Esophagus muscularis mucosa (tissue), 4 donors: ENCODE results near the gene SPDEF. TPM values are rescaled to one million over a fixed set of nuclear protein-coding genes. Genes with fewer than 3 reads are reported as not detected.

Experiments
- DNase-seq: peaks from one replicate; pipeline ENCODE4 v3.0.0-alpha.2; 2017; ENCODE audit errors: extremely low spot score
- H3K27ac ChIP-seq, 4 donors: fragments of 200-600 bp; sonication (generic); replicated peaks in 1 of 4; 1 replicate in 3 of 4; 2 replicates in 1 of 4; pipeline ENCODE4 v1.5.1; 2016 to 2019; ENCODE audit warnings: mild to moderate bottlenecking in 1 of 4
- H3K27me3 ChIP-seq, 4 donors: fragments of 200-600 bp; sonication (generic); one replicate each; pipeline versions ENCODE4 v1.5.1 to v1.6.0; 2016 to 2019
- H3K36me3 ChIP-seq, 4 donors: fragments of 200-600 bp; sonication (generic); one replicate each; pipeline ENCODE4 v1.5.1; 2016 to 2019
- H3K4me1 ChIP-seq, 4 donors: fragments of 200-600 bp; sonication (generic); one replicate each; pipeline ENCODE4 v1.5.1; 2016 to 2019
- H3K4me3 ChIP-seq, 4 donors: fragments of 200-600 bp; sonication (generic); 1 replicate in 2 of 4; 2 replicates in 2 of 4; pipeline ENCODE4 v1.5.1; 2016 to 2019; ENCODE audit warnings: mild to moderate bottlenecking in 4 of 4, moderate library complexity in 1 of 4
- H3K9me3 ChIP-seq, 4 donors: fragments of 200-600 bp; sonication (generic); 1 replicate in 3 of 4; 2 replicates in 1 of 4; pipeline ENCODE4 v1.5.1; 2016 to 2019
- EP300 ChIP-seq: sonication (generic); formaldehyde crosslinking; IDR thresholded peaks from one replicate; pipeline ENCODE4 v1.6.1; 2017; ENCODE audit warnings: antibody characterized with exemption
- POLR2A ChIP-seq: fragments of 450-650 bp; IDR thresholded peaks from one replicate; pipeline ENCODE4 v1.6.1; 2017; ENCODE audit warnings: antibody characterized with exemption, moderate library complexity, mild to moderate bottlenecking, low read depth
- POLR2AphosphoS5 ChIP-seq, 2 donors: sonication (generic); formaldehyde crosslinking; IDR thresholded peaks; one replicate each; pipeline ENCODE4 v1.6.1; 2017; ENCODE audit warnings: antibody characterized with exemption in 2 of 2
- WGBS: methylation state at CpG from one replicate; pipeline ENCODE4 v1.1.5; 2018; 5-methylcytosine and 5-hydroxymethylcytosine counted together
- intact Hi-C: fragments of 100-400 bp; cut with DNase I; formaldehyde crosslinking; loops from one replicate; pipeline ENCODE4 v1.15.1; 2023
- total RNA-seq, 4 donors: library from RNA; depleted of rRNA; stranded (reverse); fragments of >200 nt; gene quantifications; one replicate each; pipeline versions ENCODE4 v1.1.0 to v1.2.1, GENCODE V29; 2016
- TF ChIP-seq, protein P1 (sequence below), 3 experiments: fragments of 200-600 bp in 2 of 3; fragments of 450-650 bp in 1 of 3; sonication (generic) in 2 of 3; IDR thresholded peaks; one replicate each; pipeline ENCODE4 v1.5.1; 2017 to 2019; ENCODE audit warnings: antibody characterized with exemption in 3 of 3, mild to moderate bottlenecking in 2 of 3, moderate library complexity in 1 of 3

Gene SPDEF
- total RNA-seq, 4 donors from 2014 or later: not detected

GRCh38 chr6:34585512-34586061 lies 29.5 kb upstream of the SPDEF start:
- intact Hi-C loops: no loop called here
- Histone ChIP-seq H3K4me3 (no peak overlapping the region), H3K9me3 (no peaks in the 10 kb centered on the region), H3K27me3 (no peaks in the 10 kb centered on the region), H3K4me1 (peaks cover 12 to 35% (median 17%) of the 10 kb centered on the region in 4 donors), H3K27ac (no peak overlapping the region), H3K36me3 (peaks cover 0 to 41% (median 31%) of the 10 kb centered on the region in 4 donors)
- WGBS: 58% methylated on average over 4 of the region's 4 CpGs
- no peak for DNase-seq
- TF ChIP-seq, protein P1, sequence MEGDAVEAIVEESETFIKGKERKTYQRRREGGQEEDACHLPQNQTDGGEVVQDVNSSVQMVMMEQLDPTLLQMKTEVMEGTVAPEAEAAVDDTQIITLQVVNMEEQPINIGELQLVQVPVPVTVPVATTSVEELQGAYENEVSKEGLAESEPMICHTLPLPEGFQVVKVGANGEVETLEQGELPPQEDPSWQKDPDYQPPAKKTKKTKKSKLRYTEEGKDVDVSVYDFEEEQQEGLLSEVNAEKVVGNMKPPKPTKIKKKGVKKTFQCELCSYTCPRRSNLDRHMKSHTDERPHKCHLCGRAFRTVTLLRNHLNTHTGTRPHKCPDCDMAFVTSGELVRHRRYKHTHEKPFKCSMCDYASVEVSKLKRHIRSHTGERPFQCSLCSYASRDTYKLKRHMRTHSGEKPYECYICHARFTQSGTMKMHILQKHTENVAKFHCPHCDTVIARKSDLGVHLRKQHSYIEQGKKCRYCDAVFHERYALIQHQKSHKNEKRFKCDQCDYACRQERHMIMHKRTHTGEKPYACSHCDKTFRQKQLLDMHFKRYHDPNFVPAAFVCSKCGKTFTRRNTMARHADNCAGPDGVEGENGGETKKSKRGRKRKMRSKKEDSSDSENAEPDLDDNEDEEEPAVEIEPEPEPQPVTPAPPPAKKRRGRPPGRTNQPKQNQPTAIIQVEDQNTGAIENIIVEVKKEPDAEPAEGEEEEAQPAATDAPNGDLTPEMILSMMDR (IDR thresholded peaks at IDR 0.05): no peak
- TF ChIP-seq EP300 (no peak), POLR2A (no peak), POLR2AphosphoS5 (IDR thresholded peaks at IDR 0.05) (peak in 1 of 2 donors; percentile 22)

DNA sequence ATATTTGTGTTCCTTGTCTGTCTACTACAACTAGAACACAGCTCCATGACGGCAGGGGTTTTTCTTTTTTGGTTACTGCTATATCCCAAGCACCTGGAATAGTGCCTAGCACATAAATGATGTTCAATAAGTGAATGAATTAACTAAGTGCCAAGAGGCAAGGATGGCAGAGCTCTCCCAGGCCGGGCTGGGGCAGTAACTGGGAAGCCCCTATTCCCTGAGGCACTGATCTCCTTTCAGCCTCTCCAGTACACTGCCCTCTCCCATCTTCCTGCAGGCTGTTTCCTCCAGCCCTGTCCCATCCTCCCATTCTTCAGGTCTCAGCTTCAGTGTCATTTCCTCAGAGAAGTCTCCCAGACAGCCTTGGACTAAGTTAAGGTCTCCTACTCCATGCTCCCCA lies 29.0 kb upstream of the SPDEF start:
- peaks cover 0 to 39% (median 29%) of the 10 kb centered on the region in 4 donors for H3K36me3 ChIP-seq
- intact Hi-C loops: no loop called here
- peaks cover 12 to 35% (median 17%) of the 10 kb centered on the region in 4 donors for H3K4me1 ChIP-seq
- no peaks in the 10 kb centered on the region for H3K9me3 ChIP-seq
- WGBS: 71% methylated on average over 2 of the region's 2 CpGs
- DNase-seq: no peak
- TF ChIP-seq POLR2A: no peak
- no peak for TF ChIP-seq EP300
- TF ChIP-seq, protein P1 (IDR thresholded peaks at IDR 0.05): no peak
- TF ChIP-seq POLR2AphosphoS5 (IDR thresholded peaks at IDR 0.05): no peak
- no peak overlapping the region for H3K4me3 ChIP-seq
- H3K27ac ChIP-seq: peak overlapping the region in 1 of 4 donors; percentile 43
- no peaks in the 10 kb centered on the region for H3K27me3 ChIP-seq

DNA sequence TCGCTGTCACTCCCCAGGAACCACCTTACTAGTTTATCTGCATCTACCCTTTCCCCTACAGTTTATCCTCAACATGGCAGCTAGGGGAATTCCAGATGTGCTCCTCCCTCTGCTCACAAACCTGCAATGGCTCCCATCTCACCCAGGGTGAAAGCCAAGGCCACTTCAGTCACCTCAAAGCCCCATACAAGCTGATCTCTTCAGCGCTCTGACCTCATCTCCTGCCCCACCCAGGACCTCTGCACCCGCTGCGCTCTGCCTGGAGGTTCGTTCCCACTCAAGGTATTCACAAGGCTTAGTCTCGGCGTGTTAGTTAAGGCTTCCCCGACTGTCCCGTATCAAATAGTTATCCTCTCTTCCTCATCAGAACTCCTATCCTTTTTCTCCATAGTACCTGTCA lies 28.6 kb upstream of the SPDEF start:
- intact Hi-C loops: no loop called here
- peaks cover 12 to 35% (median 17%) of the 10 kb centered on the region in 4 donors for H3K4me1 ChIP-seq
- H3K27ac ChIP-seq: peak overlapping the region in 1 of 4 donors; percentile 43
- WGBS: 96% methylated on average over 9 of the region's 9 CpGs
- H3K27me3 ChIP-seq: no peaks in the 10 kb centered on the region
- no peaks in the 10 kb centered on the region for H3K9me3 ChIP-seq
- H3K4me3 ChIP-seq: no peak overlapping the region
- TF ChIP-seq POLR2A (no peak), EP300 (no peak), POLR2AphosphoS5 (IDR thresholded peaks at IDR 0.05) (no peak)
- TF ChIP-seq, protein P1 (IDR thresholded peaks at IDR 0.05): no peak
- DNase-seq: no peak
- peaks cover 0 to 35% (median 26%) of the 10 kb centered on the region in 4 donors for H3K36me3 ChIP-seq

- Histone ChIP-seq H3K36me3 (peaks cover 0 to 29% (median 19%) of the 10 kb centered on the region in 4 donors), H3K27me3 (no peaks in the 10 kb centered on the region), H3K27ac (no peak overlapping the region), H3K9me3 (no peaks in the 10 kb centered on the region), H3K4me1 (peaks cover 12 to 35% (median 17%) of the 10 kb centered on the region in 4 donors), H3K4me3 (no peak overlapping the region)
- TF ChIP-seq POLR2A (no peak), POLR2AphosphoS5 (IDR thresholded peaks at IDR 0.05) (no peak), EP300 (no peak)
- TF ChIP-seq, protein P1 (IDR thresholded peaks at IDR 0.05): no peak
- intact Hi-C loops: no loop called here
- DNase-seq: no peak
- 83% methylated on average over 5 of the region's 5 CpGs for WGBS
Measured at GRCh38 chr6:34583861-34584604, 27.9 kb upstream of the SPDEF start.
